Activated CD8-positive, alpha-beta memory T cell treated with anti-CD3 and anti-CD28 coated beads for 1 hour (primary cell): Measurements from ENCODE around the gene TP63.

Experiments used
- DNase-seq, 2 donors: peaks; one replicate each; pipeline ENCODE4 v3.0.0-alpha.2; 2020; ENCODE audit warnings: low read depth in 1 of 2; ENCODE audit errors: extremely low read depth in 1 of 2

The TP63 gene

DNA sequence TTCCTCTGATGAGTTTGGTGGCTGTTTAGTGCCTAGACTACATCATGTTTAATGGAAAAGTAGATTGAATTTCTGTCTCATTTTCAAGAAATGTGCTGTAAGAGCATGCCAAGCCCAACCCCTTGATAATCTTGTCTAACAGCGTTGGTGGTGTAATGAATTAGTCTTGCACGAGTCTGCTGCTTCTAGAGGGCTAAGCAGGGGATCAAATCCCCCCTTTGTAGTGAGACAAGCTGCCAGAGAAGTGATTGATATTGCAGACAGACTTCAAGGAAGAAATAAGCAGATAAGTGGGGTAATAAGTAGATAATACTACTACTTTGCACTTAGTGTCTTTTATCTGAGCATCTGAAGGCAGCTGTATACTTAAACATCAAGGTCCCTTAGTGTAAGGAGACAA, 141.4 kb downstream of the TP63 start:
- no peak for DNase-seq

- DNase-seq = no peak
These were observed 141.9 kb downstream of the TP63 start for GRCh38 chr3:189773056-189773455.

GRCh38 chr3:189776149-189776824, 145.1 kb downstream of the TP63 start:
- no peak for DNase-seq

GRCh38 chr3:189778340-189778950, 147.3 kb downstream of the TP63 start:
- no peak for DNase-seq

GRCh38 chr3:189779166-189779565, 148.0 kb downstream of the TP63 start:
- no peak for DNase-seq

- DNase-seq = no peak
These were observed 149.5 kb downstream of the TP63 start for GRCh38 chr3:189780546-189781270.

- DNase-seq = no peak
These were observed 150.2 kb downstream of the TP63 start for GRCh38 chr3:189781415-189781814.

DNA sequence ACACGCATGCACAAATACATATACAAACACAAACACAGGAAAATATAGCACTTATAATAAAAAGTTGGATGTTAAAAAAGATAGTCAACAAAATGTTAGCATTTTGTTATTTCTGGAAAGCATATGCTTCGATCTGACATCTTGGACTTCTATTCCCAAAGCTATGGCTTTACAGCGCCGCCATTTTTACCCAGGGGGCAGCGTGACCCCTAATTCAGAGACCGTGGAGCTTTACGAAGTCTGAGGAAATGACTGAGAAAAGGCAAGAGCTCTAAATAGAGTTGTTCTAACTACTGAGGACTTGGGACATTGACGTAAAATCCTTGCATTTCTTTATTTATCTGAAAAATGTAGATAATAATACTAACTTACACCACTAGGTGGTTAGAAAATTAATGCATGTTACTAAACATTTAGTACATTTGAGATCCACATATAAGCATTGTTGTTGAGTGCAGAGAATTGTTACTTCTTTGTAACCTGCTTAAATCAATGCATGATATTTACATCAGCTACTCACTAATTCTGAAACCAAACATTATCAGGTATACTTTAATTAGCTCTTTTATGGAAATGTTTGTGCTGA, 155.4 kb downstream of the TP63 start:
- DNase-seq = no peak

DNA sequence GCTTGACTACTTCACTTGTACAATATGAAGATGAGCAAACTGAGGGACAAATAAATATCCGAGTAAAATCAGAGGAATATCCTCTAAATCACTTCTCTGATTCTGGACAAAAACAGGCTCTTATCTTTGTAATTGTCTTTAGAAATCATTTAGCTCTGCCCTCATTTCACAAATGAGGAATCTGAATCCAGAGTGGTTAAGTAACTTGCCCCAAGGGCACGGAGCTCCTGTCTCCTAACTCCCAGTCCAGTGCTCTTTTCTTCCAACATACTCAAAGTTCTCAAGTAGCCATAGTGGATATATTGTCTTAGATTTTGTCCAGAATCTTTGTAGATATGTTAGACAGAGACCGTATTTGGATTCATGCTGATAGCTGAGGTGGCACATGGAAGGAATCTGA, 156.0 kb downstream of the TP63 start:
- DNase-seq = no peak

- DNase-seq = no peak
These were observed 156.4 kb downstream of the TP63 start for GRCh38 chr3:189787632-189788031.

DNA sequence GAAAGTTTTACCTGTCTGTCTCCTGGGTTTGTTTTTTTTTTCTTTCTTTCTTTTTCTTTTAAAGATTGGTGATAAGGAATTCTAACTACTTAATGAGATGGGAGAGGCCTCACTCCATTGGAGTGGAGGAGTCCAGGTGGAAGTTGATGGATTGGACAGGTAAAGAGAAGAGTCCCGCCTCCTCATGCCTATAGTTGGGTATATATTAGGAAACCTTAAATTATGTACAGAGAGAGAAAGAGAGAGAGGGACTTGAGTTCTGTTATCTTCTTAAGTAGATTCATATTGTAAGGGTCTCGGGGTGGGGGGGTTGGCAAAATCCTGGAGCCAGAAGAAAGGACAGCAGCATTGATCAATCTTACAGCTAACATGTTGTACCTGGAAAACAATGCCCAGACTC, 158.2 kb downstream of the TP63 start:
- DNase-seq = no peak

DNA sequence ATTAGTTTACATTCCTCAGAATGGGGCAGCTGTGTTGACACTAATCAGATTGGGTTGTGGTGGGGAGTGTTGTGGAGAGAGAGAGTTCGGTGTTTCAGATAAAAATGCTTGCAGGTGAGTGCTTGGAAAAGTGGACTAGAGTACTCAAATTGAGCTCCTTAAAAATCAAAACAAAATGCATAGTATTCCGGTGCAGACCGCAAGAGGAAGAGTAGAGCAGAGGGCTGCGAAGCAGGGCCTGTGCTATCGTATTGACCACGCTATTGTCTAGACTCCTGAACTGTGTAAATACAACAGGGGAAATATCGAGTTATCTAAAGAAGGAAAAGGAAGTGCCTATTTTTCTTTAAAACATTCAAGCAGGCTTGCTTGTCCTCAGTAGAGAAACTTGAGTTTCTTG, 159.5 kb downstream of the TP63 start:
- DNase-seq = no peak

DNA sequence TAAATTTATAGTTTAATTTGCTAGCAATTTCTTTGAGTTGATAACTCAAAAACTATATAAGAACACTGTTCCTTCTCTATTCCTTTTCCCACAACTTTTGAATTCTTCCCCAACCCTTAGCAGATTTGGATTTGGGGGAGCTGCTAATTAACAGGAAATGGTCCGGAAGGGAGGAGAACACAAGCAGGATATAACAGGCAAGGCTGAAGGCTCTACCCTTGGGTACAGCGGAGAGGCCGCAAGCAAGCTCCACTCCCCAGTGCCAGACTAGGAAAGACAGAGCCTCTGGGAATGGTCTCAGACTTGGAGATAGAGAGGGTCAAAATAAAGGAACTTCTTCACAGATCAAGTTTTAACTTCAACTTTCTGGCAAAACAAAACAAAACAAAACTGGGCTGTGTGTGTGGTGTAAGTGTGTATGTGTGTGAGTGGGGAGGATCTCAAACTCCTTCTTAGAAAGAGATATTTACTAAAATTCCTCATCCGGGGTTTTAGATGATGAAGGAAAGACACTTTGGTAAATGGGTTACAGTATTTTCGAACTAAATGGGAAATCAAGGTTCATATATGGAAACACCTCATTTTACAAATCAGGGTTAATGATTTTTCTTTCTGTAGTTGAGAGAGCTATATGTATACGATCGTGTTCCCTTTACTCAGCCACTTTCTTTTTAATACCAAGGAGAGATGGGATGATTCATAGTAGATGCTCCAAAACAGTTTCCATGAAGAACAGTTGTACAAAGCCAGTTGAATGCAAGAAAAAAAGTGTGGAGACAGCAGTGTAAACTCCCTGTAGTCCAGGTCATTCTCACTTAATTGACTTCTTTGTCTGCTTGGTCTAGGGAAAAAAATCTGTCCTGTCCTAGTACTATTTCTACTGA, 161.1 kb downstream of the TP63 start:
- no peak for DNase-seq

DNA sequence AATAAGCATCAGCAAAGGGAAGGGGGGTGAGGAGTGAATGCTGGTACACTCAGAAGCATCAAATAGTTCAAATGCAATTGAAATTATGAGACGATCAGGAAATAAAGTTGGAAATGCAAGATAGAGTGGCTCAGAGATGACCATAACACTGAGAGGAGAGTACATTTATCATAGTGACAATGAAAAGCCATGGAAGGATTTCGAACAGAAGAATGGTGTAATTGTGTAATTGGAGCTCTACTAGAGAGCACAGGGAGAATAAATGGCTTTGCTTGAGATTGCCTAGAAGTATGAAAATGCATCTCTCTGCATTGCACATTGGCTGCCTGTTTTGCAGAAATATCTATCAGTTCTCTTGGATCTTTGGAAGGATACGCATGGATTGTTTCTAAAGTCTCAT, 163.3 kb downstream of the TP63 start:
- DNase-seq = no peak

DNA sequence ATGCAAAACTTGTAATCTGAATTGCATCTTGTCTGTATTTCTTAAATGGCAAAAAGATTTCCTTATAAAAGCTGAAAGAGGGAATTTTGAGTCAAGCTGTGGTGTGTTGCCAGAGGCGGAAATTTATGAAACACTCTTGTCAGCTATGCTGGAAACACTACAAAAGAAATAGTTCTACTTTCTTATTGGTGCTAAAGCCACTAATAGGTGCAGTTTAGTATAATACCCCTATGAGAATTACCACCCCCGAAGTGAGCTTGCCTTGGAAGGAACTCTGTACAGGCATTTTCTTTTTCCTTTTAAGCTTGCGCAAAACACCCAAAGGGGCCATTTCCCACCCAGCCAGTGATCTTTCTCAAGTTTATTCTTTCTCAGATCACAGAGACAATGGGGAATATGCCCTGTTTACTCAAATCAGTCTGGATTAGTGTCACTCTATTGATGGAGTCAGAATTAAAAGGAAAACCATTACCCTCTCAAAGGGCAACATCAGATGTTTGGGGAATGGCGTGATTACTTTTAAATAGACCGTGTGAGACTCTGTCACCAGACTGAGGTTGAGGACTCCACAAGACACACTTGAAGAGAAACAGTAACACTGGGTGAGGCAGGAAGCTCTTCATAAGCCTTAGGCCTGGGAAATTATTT, 166.0 kb downstream of the TP63 start:
- DNase-seq = no peak

GRCh38 chr3:189799366-189799765, 168.2 kb downstream of the TP63 start:
- no peak for DNase-seq

DNA sequence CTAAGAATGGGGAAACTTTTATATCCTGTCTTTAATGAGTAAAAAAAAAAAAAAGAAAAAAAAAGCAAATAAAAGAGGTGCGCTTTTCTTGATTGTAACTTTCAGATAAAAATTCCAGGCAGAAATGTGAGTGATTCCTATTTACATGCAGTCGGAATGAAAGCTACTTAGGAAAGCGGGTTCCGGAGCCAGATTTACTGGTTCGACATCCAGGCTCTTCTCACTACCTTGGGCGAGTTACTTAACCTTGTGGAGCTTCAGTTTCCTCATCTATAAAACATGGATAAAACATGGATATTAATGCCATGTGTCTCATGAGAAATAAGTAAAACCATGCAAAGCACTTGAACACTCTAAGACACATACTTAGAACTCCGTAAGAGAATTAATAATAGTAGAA, 169.2 kb downstream of the TP63 start:
- no peak for DNase-seq

DNA sequence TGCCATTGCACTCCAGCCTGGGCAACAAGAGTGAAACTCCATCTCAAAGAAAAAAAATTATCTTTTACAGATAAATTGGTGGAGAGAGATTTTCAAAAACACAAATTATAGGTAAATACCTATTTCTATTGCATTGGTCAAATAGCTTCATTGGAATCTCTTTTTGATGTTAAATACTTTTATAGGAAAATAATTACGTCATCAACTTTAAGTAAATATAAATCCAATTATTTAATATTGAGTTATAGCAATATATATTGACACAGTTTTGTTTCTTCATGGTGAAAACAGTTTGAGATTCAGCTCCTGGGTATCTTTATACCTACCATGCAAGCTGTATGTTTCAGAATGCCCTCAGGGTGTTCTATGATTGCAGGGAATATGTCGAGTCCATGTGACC, 172.1 kb downstream of the TP63 start:
- DNase-seq = no peak

- DNase-seq = no peak
These were observed 174.3 kb downstream of the TP63 start for GRCh38 chr3:189805375-189806067.
